Right lung (tissue), 5 donors: Measurements from ENCODE around the gene CCRL2. TPM values are rescaled to one million over a fixed set of nuclear protein-coding genes. Genes with fewer than 3 reads are reported as not detected.

Experiments
- DNase-seq, 2 donors: peaks; one replicate each; pipeline ENCODE4 v3.0.0-alpha.2; 2013
- polyA plus RNA-seq, 5 donors: library from polyadenylated mRNA; unstranded; fragments of 120-200 nt; gene quantifications; one replicate each; pipeline versions ENCODE4 v1.2.1 to v1.2.3, GENCODE V29; 2013; ENCODE audit warnings: inconsistent platforms in 1 of 5, low replicate concordance in 1 of 5; ENCODE audit not compliant: insufficient read length in 5 of 5, insufficient read depth in 1 of 5

Gene CCRL2
- polyA plus RNA-seq, 5 donors: 3.6 to 5.7 (median 4.1) TPM

- no peak for DNase-seq
Measured at GRCh38 chr3:46456118-46456517, 49.1 kb downstream of the CCRL2 start.

Other genes with a start within 250 kb of the CCRL2 start
- 1 to 10 TPM; 4.9 to 9.3 (median 7.7) TPM for gene CCR1, start 198.9 kb upstream of the CCRL2 start, polyA plus RNA-seq
- under 1 TPM in 4 of 5 donors, not detected in 1; 0.12 to 0.35 (median 0.21) TPM for gene CCR3, start 164.8 kb upstream of the CCRL2 start, polyA plus RNA-seq
- gene CCR2, start 53.1 kb upstream of the CCRL2 start, polyA plus RNA-seq: 1 to 10 TPM; 1.4 to 2.7 (median 2.2) TPM
- gene CCR5, start 36.3 kb upstream of the CCRL2 start, polyA plus RNA-seq: 1 to 10 TPM in 1 of 5 donors, under 1 TPM in 4; 0.41 to 1.0 (median 0.55) TPM
- gene LTF, start 57.6 kb downstream of the CCRL2 start, polyA plus RNA-seq: 1 to 10 TPM; 3.1 to 7.1 (median 4.9) TPM
- under 1 TPM in 1 of 5 donors, not detected in 4; 0.12 TPM for gene RTP3, start 90.7 kb downstream of the CCRL2 start, polyA plus RNA-seq
- gene LRRC2, start 159.0 kb downstream of the CCRL2 start, polyA plus RNA-seq: under 1 TPM; 0.37 to 0.86 (median 0.47) TPM
- gene FAM240A, start 205.3 kb downstream of the CCRL2 start, polyA plus RNA-seq: not detected